ENCODE data around the gene MTUS2. TPM values are rescaled to one million over a fixed set of nuclear protein-coding genes. Genes with fewer than 3 reads are reported as not detected.

The MTUS2 gene
- total RNA-seq, 2 donors from 2014 or later: 4.0 to 5.4 TPM

DNA sequence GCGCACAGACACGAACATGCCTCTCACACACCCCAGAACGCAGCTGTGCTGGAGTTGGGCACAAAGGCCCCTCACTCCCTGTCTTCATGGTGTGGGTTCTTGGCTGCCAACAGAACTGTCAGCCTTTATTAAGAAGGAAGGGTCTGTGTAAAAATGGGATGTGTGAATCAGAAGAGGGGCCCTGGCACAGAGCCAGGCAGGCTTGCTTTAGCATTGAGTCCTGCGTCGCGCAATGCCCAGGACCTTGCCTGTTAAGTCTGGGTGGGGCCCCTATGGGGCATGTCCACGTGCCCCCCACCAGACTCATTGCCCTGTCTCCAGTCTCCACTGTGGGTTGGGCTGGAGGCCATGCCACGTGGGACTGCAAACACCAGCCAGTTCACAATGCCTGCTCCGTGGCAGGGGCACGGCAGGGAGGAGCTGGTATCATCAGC lies 690.5 kb downstream of the MTUS2 start:
- H3K27ac ChIP-seq: no peak overlapping the region
- WGBS, 2 donors: 80 to 84% methylated on average over 9 to 10 of the region's 10 CpGs
- no peak for ATAC-seq
- H3K9me3 ChIP-seq: no peaks in the 10 kb centered on the region
- TF ChIP-seq, protein P1, sequence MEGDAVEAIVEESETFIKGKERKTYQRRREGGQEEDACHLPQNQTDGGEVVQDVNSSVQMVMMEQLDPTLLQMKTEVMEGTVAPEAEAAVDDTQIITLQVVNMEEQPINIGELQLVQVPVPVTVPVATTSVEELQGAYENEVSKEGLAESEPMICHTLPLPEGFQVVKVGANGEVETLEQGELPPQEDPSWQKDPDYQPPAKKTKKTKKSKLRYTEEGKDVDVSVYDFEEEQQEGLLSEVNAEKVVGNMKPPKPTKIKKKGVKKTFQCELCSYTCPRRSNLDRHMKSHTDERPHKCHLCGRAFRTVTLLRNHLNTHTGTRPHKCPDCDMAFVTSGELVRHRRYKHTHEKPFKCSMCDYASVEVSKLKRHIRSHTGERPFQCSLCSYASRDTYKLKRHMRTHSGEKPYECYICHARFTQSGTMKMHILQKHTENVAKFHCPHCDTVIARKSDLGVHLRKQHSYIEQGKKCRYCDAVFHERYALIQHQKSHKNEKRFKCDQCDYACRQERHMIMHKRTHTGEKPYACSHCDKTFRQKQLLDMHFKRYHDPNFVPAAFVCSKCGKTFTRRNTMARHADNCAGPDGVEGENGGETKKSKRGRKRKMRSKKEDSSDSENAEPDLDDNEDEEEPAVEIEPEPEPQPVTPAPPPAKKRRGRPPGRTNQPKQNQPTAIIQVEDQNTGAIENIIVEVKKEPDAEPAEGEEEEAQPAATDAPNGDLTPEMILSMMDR (IDR thresholded peaks at IDR 0.05): no peak
- TF ChIP-seq POLR2A (IDR thresholded peaks at IDR 0.05): no peak
- H3K27me3 ChIP-seq: no peaks in the 10 kb centered on the region
- peaks cover 0 to 5% of the 10 kb centered on the region in 2 donors for H3K36me3 ChIP-seq (replicated peaks in 1 of 2; ENCODE audit: insufficient read depth in 1 of 2, low read depth in 2 of 2)
- intact Hi-C loops (cut with DNase I): loop anchor here (10.0 kb wide), 1 partner anchor 604 kb away; no protein-coding TSS in a partner anchor
- peaks cover 5% of the 10 kb centered on the region for H3K4me1 ChIP-seq
- peak in 1 of 4 donors; percentile 24 for DNase-seq
- H3K4me3 ChIP-seq: no peak overlapping the region

GRCh38 chr13:29511106-29511796 lies 691.1 kb downstream of the MTUS2 start:
- Histone ChIP-seq H3K27me3 (no peaks in the 10 kb centered on the region), H3K9me3 (no peaks in the 10 kb centered on the region), H3K36me3 (replicated peaks in 1 of 2; ENCODE audit: insufficient read depth in 1 of 2, low read depth in 2 of 2) (peaks cover 0 to 9% of the 10 kb centered on the region in 2 donors), H3K4me1 (peaks cover under 1% of the 10 kb centered on the region), H3K27ac (no peak overlapping the region), H3K4me3 (no peak overlapping the region)
- 91 to 92% methylated on average over 11 to 12 of the region's 12 CpGs for WGBS, 2 donors
- no peak for ATAC-seq
- TF ChIP-seq, protein P1 (IDR thresholded peaks at IDR 0.05): no peak
- TF ChIP-seq POLR2A (IDR thresholded peaks at IDR 0.05): no peak
- DNase-seq: peak in 1 of 4 donors; percentile 6
- intact Hi-C loops (cut with DNase I): loop anchor here (10.0 kb wide), 1 partner anchor 604 kb away; no protein-coding TSS in a partner anchor

GRCh38 chr13:29511980-29512379 lies 691.8 kb downstream of the MTUS2 start:
- Histone ChIP-seq H3K4me3 (no peak overlapping the region), H3K4me1 (no peaks in the 10 kb centered on the region), H3K9me3 (no peaks in the 10 kb centered on the region), H3K27me3 (no peaks in the 10 kb centered on the region), H3K27ac (no peak overlapping the region), H3K36me3 (replicated peaks in 1 of 2; ENCODE audit: insufficient read depth in 1 of 2, low read depth in 2 of 2) (peaks cover 0 to 16% of the 10 kb centered on the region in 2 donors)
- intact Hi-C loops (cut with DNase I): loop anchor here (10.0 kb wide), 1 partner anchor 603 kb away; no protein-coding TSS in a partner anchor
- ATAC-seq (no peak), DNase-seq (peak in 2 of 4 donors; percentile 2 to 19)
- WGBS, 2 donors: 84 to 85% methylated on average over 8 of the region's 8 CpGs
- TF ChIP-seq POLR2A (IDR thresholded peaks at IDR 0.05): no peak
- TF ChIP-seq, protein P1 (IDR thresholded peaks at IDR 0.05): no peak

DNA sequence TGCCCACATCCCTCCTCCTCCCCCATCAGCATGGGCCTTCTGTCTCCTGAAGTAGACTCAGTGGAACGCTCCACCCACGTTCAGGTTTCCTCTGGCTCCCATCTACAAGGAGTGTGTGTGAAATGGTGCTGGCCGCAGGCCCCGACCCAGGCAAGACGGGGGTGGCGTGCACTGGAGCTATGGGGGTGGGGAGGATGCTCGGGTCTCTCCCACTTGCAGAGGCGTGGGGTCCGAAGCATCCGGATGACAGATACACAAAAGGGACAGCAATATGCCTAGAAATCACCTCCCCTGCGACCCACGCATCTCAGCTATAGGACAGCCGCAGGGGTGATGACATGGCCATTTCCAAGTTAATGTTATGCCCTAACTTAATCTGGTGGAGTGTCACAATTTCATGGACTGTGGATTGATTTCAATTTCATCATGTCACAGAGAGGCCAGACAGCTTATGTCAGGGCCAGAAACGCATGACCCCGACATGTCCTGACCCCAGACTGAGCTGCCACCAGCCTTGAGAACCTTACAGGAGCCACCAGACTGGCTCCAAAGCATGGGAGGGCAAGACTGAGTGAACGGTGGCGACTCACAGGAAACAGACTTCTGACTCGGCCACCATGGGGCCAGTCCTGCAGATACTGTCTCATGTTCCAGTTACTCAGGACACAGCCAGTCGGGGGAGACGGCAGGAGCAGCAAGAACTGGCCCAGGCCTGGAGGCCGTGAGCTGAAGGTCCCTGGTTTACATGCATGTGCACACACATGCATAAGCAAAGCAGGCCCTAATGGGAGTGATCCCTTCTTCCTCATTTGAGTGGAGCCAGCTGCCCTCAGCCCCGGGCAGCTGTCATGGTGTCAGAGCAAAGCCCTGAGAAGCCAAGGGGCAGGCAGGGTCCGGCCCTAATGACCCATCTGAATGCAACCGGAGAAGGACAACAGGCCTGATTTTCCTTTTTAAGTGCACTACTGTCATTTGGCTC lies 693.2 kb downstream of the MTUS2 start:
- WGBS, 2 donors: 90 to 92% methylated on average over 24 of the region's 24 CpGs
- DNase-seq (peak in 1 of 4 donors; percentile 5), ATAC-seq (no peak)
- TF ChIP-seq, protein P1 (IDR thresholded peaks at IDR 0.05): no peak
- no peak for TF ChIP-seq POLR2A (IDR thresholded peaks at IDR 0.05)
- no peak overlapping the region for H3K4me3 ChIP-seq
- intact Hi-C loops (cut with DNase I): loop anchor here (10.0 kb wide), 1 partner anchor 602 kb away; no protein-coding TSS in a partner anchor
- H3K27me3 ChIP-seq: no peaks in the 10 kb centered on the region
- H3K27ac ChIP-seq: no peak overlapping the region
- no peaks in the 10 kb centered on the region for H3K4me1 ChIP-seq
- peaks cover 0 to 18% of the 10 kb centered on the region in 2 donors for H3K36me3 ChIP-seq (replicated peaks in 1 of 2; ENCODE audit: insufficient read depth in 1 of 2, low read depth in 2 of 2)
- no peaks in the 10 kb centered on the region for H3K9me3 ChIP-seq

Measured in body of pancreas (tissue), 4 donors.